ENCODE data around the gene ARL5C.
"Not testable (repeated sequence)": the region's sequence is repeated elsewhere in the genome, so short reads cannot be mapped to it uniquely, and the experiment has no call there.

The ARL5C gene

DNA sequence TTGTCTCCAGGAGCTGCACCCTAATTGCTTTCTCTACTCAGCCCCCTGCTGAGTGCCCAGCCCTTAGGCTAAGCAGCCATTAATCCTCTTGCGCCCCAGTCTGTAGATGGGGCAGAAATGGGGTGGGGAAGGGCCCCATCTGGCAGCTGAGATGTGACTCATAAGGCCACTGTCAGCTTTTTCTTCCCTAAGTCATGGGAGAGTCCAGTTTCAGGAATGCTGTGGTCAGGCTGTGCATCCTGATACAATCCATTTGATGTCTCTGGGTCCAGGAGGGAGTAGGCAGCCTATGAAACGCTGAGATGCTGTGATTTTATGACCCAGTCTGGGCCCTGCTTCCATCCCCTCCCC is 26.8 kb downstream of the ARL5C start:
- DNase-seq = no peak

DNA sequence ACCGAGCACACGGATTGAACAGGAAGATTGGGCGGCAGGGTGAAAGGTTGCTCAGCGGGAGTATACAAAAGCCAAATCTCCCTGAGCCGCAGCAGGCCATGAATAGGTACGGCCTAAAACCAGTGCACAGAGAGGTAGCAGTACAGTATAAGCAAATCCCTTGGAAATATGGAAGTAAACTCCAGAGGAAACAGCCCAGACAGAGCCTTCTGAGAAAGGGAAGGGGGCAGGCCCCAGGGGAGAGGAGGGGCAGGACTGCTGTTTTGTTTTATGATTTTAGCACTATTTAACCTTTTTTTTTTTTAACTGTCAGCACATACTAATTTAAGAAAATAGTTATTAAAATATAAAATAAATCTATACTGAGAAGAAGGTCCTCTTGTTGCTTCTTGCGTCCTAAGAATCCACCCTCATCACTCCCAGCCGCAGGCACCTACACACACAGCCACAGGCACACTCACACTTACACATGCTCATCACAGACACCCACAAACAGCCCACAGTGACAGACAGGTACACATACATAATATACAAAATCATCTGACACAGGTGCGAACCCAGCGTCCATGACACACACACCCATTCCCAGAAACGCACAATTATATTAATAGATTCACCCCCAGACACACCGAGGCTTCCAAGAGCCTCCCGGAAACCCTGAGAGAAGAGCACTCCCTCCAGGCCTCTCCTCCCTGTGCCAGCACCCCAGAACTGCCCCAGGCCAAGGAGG is 27.4 kb downstream of the ARL5C start:
- no peak for DNase-seq

DNA sequence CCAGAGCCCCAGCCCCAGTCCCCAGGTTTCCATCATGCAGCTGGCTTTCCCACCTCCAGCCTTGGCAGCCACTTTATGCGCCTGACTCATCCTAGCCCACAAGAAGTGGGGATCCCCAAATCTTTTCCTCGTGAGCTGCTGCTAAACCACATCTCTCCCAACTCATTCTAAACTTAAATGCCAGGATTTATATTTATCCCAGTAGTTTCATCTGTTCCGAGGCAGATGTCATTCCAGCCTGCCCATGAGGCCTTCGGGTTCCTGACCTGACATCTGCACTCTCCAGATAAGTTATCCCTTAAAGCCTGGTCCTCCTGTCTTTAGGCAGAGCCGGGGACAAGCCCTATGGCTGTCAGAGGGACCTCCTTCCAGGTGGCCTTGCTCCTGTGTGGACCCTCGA is 31.1 kb downstream of the ARL5C start:
- DNase-seq = no peak

DNA sequence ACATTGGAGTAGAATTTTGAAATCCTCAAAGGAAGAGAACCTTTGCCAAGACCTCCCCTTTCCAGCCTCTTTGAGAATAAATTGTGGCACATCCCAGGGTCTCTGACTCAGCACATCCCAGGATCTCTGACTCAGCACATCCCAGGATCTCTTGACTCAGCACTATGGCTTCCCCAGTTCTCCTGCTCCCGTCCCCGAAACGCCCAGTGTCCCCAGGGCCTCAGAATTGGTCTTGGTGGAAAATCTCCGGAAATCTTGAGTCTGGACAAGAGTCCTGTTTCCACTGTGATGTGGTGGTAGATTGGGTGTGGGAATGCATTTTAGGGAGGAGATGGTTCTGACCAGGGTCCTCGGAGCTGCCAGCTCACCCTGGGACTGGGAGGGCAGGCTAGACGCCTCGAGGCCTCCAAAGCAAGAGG is 33.8 kb downstream of the ARL5C start:
- DNase-seq = no peak

DNA sequence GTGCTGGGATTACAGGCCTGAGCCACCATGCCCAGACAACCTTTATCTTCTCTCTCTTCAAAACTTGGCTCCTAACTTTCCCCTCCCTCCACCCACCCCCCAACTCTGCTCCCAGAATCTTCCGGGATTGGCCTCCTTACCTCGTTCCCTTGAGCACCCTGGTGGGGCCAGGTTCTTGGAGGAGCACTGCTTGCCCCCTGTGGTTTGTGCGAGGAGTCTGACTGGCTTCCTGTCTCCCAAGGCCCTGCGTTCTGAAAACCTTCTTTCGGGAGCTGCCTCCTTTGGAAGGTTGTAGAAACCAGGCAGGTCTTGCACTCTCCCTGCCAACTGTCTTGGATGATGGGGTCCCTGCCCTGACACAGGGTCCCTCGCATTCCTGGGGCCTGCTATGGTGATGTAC is 34.3 kb downstream of the ARL5C start:
- DNase-seq = no peak

DNA sequence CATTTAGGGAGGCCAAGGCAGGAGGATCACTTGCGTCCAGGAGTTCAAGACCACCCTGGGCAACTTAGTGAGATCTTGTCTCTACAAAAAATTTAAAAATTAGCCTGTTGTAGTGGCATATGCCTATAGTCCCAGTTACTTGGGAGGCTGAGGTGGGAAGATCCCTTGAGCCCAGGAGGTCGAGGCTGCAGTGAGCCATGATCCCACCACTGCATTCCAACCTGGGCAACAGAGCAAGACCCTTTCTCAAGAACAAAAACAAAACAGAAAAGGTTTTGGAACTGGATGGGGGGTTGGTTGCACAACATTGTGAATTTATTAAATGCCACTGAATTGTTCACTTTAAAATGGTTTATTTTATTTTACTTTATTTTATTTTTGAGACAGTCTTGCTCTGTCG is 35.8 kb downstream of the ARL5C start:
- DNase-seq = no peak

DNA sequence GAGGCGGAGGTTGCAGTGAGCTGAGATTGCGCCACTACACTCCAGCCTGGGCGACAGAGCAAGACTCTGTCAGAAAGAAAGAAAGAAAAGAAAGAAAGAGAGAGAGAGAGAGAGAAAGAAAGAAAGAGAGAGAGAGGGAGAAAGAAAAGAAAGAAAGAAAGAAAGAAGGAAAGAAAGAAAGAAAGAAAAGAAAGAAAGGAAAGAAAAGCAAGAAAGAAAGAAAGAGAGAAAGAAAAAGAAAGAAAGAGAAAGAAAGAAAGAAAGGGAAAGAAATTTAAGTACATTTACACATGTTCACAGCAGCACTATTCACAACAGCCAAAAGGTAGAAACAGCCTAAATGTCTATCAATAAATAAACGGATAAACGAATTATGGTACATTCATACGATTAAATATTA is 36.4 kb downstream of the ARL5C start:
- not testable (repeated sequence) for DNase-seq

DNA sequence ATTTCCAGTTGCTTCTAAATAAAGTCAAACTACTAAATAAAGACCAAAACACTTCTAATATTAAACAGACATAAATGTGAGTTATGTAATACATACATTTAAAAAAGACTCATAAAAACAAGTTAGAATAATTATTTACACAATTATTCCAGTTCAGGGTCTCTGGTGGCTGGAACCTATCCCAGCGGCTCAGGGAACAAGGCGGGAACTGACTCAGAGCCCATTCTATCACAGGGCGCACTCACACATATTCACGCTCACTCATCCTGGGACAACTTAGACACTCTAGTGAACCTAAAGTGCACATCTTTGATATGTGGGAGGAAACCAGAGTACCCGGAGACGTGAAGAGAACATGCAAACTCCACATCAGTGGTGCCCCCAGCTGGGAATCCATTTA is 39.5 kb downstream of the ARL5C start:
- no peak for DNase-seq

DNA sequence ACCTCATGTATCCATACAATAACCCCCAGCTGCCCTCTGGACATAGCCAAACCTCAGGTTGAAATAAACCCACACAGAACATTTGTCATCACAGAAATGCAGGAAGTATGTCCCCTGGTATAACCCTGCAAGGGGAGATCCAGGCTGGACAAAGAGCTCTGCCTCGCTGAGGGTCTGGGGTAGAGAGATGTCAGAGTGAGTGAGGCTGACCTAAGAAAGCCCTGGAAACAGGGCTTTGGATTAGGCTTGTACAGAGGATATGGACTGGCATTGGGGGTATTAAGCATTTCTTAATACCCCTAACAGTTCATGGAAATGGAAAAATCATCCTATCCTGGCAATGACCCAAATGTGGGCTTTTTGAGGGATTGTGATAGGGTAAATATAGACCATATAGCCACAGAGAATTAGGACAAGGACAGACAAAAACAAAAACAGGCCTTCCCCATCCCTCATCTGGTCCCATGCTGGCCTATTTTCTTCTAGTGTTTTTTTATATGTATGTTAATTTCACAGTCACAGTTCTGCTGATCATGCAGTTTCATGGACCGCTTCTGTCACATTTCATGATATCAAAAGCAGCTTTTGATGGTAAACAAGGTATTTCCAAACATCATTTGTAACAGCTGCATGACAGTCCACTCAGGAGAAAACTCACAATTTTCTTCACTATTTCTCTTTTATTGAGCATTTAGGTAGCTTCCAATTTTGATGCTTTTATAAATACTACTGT is 40.7 kb downstream of the ARL5C start:
- no peak for DNase-seq

DNA sequence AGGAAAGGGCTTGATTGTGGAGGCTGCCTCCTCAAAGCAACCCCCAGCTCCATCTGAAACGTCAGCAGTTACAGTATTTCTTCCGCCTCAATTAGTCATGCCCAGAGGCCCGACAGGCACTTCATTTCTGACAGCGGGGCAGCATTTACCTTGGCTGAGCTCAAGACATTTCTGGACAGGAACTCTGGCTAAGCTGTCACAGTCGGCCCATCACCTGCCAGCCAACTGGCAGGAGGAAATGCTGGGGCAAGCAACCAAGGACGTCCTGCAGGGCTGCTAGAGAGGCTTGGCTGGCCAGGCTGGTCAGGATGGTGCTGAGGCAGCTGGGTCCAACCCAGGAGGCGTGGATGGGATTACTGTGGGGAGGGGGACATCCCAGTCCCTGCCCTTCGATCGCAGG is 42.3 kb downstream of the ARL5C start:
- DNase-seq = no peak

DNA sequence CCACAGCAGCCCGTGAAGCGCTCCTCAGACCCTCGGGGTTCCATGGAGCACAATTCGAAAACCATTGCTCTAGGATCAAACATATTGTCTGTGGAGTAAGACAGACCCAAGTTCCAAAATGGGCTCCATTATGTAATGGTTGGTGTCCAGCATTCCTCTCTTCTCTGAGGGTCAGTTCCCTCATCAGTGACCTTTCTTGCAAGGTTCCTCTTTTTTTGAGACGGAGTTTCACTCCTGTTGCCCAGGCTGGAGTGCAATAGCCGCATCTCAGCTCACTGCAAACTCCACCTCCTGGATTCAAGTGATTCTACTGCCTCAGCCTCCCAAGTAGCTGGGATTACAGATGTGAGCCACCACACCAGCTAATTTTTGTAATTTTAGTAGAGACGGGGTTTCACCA is 43.0 kb downstream of the ARL5C start:
- no peak for DNase-seq

DNA sequence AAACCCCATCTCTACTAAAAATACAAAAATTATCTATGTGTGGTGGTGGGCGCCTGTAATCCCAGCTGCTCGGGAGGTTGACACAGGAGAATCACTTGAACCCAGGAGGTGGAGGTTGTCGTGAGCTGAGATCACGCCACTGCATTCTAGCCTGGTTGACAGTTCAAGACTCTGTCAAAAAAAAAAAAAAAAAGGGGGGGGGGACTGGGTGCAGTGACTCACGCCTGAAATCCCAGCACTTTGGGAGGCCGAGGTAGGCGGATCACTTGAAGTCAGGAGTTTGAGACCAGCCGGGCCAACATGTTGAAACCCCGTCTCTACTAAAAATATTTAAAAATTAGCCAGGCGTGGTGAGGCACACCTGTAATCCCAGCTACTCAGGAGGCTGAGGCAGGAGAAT is 44.0 kb downstream of the ARL5C start:
- not testable (repeated sequence) for DNase-seq

DNA sequence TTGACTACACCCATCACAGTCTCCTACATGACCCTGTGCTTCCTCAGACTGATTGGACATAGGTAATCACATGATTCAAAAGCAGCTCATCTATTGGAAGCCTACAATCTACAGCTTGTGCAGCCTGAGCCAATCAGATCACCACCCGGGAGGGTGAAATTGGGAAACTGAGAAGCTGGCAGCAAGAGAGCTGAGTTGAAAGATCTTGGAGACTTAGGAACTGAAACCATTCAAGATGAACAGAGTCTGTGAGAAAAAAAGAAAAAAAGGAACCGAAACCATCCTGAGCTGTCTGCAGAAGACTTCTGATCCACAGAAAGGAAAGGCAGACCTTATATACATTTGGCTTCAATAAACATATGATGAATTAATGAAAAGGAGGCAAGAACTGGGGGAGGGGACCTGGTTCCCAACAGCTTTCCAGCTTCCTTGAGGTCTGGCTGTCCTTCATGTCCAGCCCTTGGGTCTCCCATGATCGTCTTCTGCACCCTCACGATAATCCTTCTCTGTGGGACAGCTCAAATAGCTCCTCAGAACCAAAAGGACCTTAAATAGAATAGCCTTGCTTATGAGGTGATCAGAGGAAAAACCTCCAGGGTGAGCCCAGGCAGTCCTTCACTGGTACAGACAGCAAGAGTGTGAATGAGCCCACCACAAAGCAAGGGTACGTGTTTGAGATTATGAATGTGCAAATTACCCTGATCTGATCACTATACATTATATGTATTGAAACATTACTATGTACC is 47.1 kb downstream of the ARL5C start:
- DNase-seq = peak in 1 of 2 donors; percentile 50

DNA sequence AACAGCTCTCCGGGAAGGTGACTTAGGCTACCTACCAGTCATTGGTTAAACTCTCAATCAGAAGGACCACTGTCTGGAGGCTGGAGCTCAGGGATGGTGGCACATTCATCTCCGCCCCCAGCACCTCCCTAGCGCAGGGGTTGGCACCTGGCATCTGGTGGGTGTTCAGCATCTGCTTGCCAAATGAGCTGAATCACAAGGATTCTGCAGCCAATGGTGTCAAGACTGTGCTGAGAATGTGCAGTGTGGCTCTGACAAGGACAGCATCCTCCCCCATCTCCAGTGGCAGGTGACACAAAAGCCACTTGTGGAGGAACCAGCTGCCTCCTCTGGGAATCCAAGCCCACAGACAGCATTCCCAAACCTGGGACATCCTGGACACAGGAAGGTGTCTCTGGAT is 49.7 kb downstream of the ARL5C start:
- DNase-seq = no peak

DNA sequence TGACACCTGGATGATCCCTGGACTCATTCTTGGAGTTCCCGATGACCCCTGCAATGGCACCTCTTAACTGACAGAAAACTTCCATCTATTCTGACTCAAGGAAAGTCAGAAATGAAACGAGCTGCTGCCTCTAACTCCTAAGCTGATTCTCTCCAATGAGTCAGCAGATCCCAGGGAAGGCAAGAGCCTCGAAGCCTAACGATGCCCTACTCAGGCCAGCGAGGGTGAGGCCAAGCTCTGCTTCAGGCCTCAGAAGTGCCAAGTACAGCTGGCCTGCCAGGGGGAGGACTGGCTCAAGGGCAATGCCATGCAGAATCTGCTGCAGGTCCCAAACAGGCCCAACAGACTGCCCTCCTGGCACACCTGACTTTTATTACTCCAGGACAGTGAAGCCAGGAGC is 50.8 kb downstream of the ARL5C start:
- DNase-seq = no peak

DNA sequence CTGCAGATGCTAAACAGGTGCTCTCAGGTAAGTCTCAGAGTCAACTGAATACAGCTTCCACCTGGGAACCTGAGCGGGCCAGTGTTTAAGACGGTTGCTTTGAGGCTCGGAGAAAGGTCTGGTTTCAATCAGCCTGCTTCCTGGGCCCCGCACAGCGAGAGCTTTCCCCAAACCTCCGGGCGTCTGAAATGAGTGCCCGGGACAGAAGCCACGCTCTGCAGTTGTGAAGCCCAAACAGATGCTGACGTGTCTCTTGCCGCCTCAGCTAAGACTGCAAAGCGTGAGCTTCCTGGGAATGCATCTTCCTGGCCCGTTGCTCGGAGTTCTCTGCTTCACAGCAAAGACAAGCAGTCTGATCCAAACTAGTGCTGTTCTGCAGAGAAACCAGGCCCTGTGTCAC is 51.2 kb downstream of the ARL5C start:
- no peak for DNase-seq

DNA sequence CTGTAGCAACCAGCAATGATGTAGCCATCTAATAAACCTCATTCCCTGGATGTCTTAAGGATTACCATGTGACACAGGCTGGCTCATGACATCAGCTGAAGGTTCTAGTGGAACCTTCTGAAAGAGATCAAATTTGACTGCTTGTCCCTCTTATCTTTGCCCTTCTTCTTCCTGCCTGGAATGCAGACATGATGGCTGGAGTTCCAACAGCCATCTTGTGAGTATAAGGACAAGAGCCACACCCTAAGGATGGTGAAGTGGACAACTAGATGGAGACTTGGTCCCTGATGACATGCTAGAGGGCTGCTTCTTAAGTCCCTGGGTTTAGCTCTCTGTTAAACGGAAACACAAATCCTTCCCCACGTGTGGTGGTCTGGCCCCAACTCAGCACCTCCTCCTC is 52.1 kb downstream of the ARL5C start:
- DNase-seq = no peak

DNA sequence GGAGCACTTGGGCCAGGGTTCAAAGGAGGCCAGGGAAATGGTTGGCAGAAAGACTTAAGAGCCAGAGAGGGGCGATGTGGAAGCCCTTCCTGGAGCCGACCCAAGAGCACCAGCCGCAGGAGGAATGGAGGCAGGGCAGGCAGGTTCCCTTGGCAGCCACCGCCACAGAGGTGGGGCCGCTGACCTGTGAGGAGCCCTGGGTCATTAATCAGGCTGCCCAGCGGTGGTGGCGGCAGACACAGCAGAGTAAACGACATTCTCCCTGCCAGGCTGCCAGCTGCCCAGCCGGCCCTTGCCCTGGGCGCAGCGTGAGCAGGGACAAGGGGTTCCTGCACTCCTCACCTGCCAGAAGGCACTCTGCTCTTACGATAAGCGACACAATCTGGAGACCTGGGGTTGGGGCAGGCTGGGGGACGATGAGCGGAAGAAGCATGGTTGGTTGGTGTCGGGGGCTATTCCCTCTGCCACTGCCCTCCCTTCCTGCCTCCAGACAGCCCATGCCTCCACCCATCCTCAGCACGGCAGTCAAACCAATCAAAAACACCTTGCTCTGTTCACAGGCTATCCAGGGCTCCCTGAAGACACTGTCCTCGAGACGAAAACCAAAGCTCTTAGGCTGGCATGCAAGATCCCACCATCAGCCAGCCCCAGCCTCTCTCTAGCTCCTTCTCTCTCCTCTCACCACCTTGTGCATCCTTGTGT is 55.4 kb downstream of the ARL5C start:
- DNase-seq = no peak

DNA sequence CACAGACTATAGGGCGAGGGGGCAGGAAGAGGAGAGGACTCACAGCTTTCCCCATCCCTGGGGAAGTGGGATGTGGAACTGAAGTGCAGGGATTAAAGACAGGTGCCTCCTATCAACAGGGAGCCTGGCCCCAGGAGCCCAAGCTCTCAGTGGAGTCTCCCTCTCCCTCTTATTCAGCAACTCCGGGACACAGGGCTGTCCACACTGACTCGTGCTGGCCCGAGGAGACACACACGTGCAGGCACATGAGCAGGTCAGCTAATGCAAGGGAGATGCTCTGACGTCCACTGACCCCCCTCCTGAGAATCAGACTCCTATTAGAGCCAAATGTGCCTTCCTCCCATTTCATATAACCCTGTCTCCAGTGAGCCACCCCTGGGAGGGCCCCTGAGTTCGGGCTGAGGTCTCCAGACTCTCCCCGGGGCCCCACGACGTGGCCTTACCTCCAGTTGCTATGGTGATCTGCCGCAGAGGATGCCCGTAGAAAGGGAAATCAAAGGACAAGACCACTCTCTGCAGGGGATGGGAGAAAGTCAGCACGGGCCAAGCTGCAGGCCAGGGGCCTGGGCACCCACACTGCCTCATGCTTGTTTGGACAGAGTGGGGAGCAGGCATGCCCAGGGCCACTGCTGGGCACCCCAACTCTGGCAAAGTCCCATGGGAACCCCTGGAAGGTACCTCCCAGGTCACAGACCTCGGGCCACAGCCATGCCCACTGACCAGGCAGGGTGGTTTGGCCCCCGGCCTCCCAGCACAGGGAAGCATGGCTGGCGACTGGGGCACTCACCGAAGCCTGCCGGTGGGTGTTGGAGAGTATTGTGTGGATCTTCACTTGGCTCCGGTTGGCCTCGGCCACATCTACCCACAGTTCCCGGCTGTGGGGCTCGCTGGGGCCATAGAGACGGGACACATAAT is 57.2 kb downstream of the ARL5C start:
- no peak for DNase-seq

DNA sequence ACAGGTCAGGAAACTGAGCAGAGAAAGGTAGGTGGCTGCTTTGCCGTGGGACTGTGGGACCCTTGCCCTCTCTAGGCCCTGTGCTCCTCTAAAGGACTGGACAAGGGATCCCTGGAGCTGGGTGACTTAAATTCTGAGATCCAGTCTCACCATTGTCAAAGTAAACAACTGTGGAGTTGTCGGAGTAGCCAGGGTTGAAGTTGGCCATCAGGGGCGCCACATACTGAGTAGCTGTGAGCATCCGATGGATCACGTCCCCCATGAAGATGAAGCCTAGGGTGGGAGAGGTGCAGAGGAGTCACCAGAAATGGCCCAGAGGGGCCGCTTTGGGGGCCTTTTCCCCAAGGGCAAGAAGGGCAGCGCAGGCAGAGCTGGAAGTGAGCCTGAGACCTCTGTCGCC is 58.0 kb downstream of the ARL5C start:
- no peak for DNase-seq

DNA sequence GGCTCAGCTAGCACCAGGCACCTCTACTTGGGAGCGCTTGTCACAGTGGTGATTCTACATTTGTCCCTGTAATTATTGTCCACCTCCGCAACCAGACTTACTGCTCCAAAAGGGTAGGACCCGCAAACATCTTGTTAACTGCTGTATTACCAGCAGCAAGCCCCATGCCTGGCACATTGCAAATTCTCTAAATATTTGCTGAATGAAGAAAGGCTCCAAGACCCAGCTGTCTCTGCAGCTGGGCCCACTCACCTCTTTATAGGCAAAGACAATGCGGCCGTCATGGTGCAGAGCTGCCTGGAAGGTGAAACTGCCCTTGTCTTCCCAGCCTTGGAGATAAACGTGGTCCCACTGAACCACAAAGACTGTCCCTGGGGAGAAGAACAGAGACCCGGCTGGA is 58.8 kb downstream of the ARL5C start:
- DNase-seq = no peak
